Neural progenitor cell (in vitro differentiated cells): ENCODE results near the gene NTM. TPM values are rescaled to one million over a fixed set of nuclear protein-coding genes. Genes with fewer than 3 reads are reported as not detected.

Source experiments
- DNase-seq: peaks from one replicate; pipeline ENCODE4 v3.0.0-alpha.2; 2016; ENCODE audit warnings: low spot score
- H2AFZ ChIP-seq: fragments of 200-600 bp; sonication (generic); replicated peaks from 2 replicates; pipeline ENCODE4 v1.6.1; 2016; ENCODE audit warnings: antibody characterized with exemption
- H3F3A ChIP-seq: fragments of 200-600 bp; sonication (generic); 2 replicates; pipeline ENCODE4 v1.6.1; 2016; ENCODE audit warnings: antibody characterized with exemption, low read depth
- H3K27ac ChIP-seq: fragments of 200-600 bp; sonication (generic); 2 replicates; pipeline ENCODE4 v1.5.1; 2016; ENCODE audit warnings: mild to moderate bottlenecking
- H3K27me3 ChIP-seq: fragments of 200-600 bp; sonication (generic); 2 replicates; pipeline ENCODE4 v1.6.1; 2016; ENCODE audit warnings: mild to moderate bottlenecking, moderate library complexity
- H3K36me3 ChIP-seq: fragments of 200-600 bp; sonication (generic); 2 replicates; pipeline ENCODE4 v1.5.1; 2016
- H3K4me1 ChIP-seq: fragments of 200-600 bp; sonication (generic); 2 replicates; pipeline ENCODE4 v1.6.1; 2016; ENCODE audit warnings: mixed run types
- H3K4me2 ChIP-seq: fragments of 200-600 bp; sonication (generic); 2 replicates; pipeline ENCODE4 v1.6.1; 2016
- H3K4me3 ChIP-seq: fragments of 200-600 bp; sonication (generic); 2 replicates; pipeline ENCODE4 v1.5.1; 2016
- H3K79me2 ChIP-seq: fragments of 200-600 bp; sonication (generic); 2 replicates; pipeline ENCODE4 v1.6.1; 2016; ENCODE audit warnings: low read depth
- H3K9ac ChIP-seq: fragments of 200-600 bp; sonication (generic); 2 replicates; pipeline ENCODE4 v1.6.1; 2016
- H3K9me3 ChIP-seq: fragments of 200-600 bp; sonication (generic); 2 replicates; pipeline ENCODE4 v1.5.1; 2016; ENCODE audit warnings: low read depth
- H4K20me1 ChIP-seq: fragments of 200-600 bp; sonication (generic); 2 replicates; pipeline ENCODE4 v1.6.1; 2016; ENCODE audit warnings: low read depth
- H3K27ac Mint-ChIP-seq: 3 replicates; pipeline ENCODE4 v1.8.0; 2021; ENCODE audit warnings: mixed read lengths
- H3K27me3 Mint-ChIP-seq: 2 replicates; pipeline ENCODE4 v1.8.0; 2022; ENCODE audit warnings: low read depth, mild to moderate bottlenecking, inconsistent platforms, moderate library complexity, mixed read lengths; ENCODE audit not compliant: insufficient read depth
- H3K36me3 Mint-ChIP-seq: 3 replicates; pipeline ENCODE4 v1.8.0; 2021; ENCODE audit warnings: mixed read lengths
- H3K4me1 Mint-ChIP-seq: 3 replicates; pipeline ENCODE4 v1.8.0; 2021; ENCODE audit warnings: mixed read lengths
- H3K4me3 Mint-ChIP-seq: 3 replicates; pipeline ENCODE4 v1.8.0; 2021; ENCODE audit warnings: mild to moderate bottlenecking, moderate library complexity, mixed read lengths
- H3K9me3 Mint-ChIP-seq: 3 replicates; pipeline ENCODE4 v1.8.0; 2020; ENCODE audit warnings: mixed read lengths
- EZH2 ChIP-seq: fragments of 200-600 bp; sonication (generic); IDR thresholded peaks from 2 replicates; pipeline ENCODE4 v1.6.1; 2017; ENCODE audit warnings: antibody characterized with exemption, mild to moderate bottlenecking, moderate library complexity
- EZH2phosphoT487 ChIP-seq: fragments of 200-600 bp; sonication (generic); IDR thresholded peaks from 2 replicates; pipeline ENCODE4 v1.6.1; 2017; ENCODE audit warnings: antibody characterized with exemption
- total RNA-seq: library from RNA; depleted of rRNA; stranded (reverse); fragments of >200 nt; gene quantifications from 2 replicates; pipeline ENCODE4 v1.2.3, GENCODE V29; 2015; ENCODE audit warnings: low replicate concordance
- TF ChIP-seq, protein P1 (sequence below): fragments of 200-600 bp; sonication (generic); IDR thresholded peaks from 2 replicates; pipeline ENCODE4 v1.5.1; 2017; ENCODE audit warnings: antibody characterized with exemption, mild to moderate bottlenecking

The NTM gene
- total RNA-seq, 1 donor from 2014 or later, result 4.3 TPM

DNA sequence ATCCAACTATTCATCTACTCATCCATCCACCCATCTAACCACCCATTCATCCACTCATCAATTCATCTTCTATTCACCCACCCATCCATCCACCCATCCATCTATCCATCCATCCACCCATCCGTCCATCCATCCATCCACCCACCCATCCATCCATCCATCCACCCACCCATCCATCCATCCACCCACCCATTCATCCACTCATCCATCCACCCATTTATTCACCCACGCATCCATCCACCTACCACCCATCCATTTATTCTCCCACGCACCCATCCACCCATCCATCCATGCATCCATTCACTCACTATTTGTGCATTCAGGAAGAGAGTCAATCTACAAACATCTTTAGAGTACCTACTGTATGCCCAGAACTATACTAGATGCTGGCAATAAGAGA, 482.3 kb downstream of the NTM start:
- Histone ChIP-seq H3K4me3 (no peak overlapping the region), H3K9ac (no peak overlapping the region), H2AFZ (no peak overlapping the region), H4K20me1 (peaks cover 5% of the 10 kb centered on the region), H3K36me3 (no peaks in the 10 kb centered on the region), H3K27me3 (peaks cover 8% of the 10 kb centered on the region), H3K27ac (no peak overlapping the region), H3K4me2 (no peak overlapping the region), H3K9me3 (no peaks in the 10 kb centered on the region), H3F3A (peaks cover 10% of the 10 kb centered on the region), H3K4me1 (peaks cover 33% of the 10 kb centered on the region), H3K79me2 (no peaks in the 10 kb centered on the region)
- Mint-ChIP-seq H3K27ac (peak overlapping the region; percentile 14), H3K4me1 (peaks cover 24% of the 10 kb centered on the region), H3K9me3 (no peaks in the 10 kb centered on the region), H3K4me3 (no peak overlapping the region), H3K27me3 (peaks cover 4% of the 10 kb centered on the region), H3K36me3 (no peaks in the 10 kb centered on the region)
- no peak for DNase-seq
- TF ChIP-seq EZH2 (no peak), EZH2phosphoT487 (no peak)
- TF ChIP-seq, protein P1, sequence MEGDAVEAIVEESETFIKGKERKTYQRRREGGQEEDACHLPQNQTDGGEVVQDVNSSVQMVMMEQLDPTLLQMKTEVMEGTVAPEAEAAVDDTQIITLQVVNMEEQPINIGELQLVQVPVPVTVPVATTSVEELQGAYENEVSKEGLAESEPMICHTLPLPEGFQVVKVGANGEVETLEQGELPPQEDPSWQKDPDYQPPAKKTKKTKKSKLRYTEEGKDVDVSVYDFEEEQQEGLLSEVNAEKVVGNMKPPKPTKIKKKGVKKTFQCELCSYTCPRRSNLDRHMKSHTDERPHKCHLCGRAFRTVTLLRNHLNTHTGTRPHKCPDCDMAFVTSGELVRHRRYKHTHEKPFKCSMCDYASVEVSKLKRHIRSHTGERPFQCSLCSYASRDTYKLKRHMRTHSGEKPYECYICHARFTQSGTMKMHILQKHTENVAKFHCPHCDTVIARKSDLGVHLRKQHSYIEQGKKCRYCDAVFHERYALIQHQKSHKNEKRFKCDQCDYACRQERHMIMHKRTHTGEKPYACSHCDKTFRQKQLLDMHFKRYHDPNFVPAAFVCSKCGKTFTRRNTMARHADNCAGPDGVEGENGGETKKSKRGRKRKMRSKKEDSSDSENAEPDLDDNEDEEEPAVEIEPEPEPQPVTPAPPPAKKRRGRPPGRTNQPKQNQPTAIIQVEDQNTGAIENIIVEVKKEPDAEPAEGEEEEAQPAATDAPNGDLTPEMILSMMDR, result no peak

DNA sequence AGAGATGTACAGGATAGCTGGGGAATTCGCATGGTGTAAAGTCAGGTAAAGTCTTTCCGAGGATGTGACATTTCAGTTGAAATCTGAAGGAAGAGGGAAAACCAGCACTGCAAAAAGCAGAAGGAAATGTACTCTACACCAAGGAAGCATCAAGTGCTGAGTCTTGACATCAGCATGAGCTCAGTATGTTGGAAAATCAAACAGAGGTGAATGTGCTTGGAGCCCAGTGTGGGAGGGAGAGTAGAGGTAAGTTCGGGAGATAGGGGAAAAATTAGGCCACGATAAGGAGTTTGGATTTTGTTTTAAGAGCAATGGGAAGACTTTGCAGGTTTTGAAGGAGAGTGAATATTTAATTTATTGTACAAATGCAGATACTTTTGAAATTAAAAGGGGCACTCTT, 484.0 kb downstream of the NTM start:
- no peaks in the 10 kb centered on the region for H3K36me3 Mint-ChIP-seq

DNA sequence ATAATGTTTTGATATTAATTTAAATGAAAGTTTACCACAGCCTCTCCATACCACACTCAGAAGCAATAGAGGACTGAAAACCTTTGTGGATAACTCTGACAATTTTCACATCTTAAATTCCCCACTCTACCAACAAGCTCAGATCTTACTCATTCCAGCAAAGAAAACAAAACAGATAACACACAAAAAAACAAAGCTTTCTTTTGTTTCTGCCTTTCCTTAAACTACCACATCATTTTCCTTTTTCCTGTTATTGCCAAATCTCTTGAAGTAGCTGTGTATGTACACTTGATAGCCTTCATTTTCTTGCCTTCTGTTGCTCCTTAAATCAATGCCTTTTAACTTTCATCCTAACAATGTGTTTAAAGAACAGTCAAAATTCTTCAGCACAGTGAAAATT, 484.9 kb downstream of the NTM start:
- H3K9ac ChIP-seq, result no peak overlapping the region
- H3K36me3 ChIP-seq, result no peaks in the 10 kb centered on the region
- peaks cover 34% of the 10 kb centered on the region for H3K4me1 ChIP-seq
- TF ChIP-seq, protein P1, result no peak
- no peak for TF ChIP-seq EZH2
- no peak for TF ChIP-seq EZH2phosphoT487
- no peak overlapping the region for H2AFZ ChIP-seq
- peaks cover 8% of the 10 kb centered on the region for H3K27me3 ChIP-seq
- Mint-ChIP-seq H3K27ac (no peak overlapping the region), H3K4me1 (peaks cover 19% of the 10 kb centered on the region), H3K9me3 (no peaks in the 10 kb centered on the region), H3K27me3 (peaks cover 5% of the 10 kb centered on the region), H3K36me3 (no peaks in the 10 kb centered on the region), H3K4me3 (no peak overlapping the region)
- H3K4me3 ChIP-seq, result no peak overlapping the region
- H3F3A ChIP-seq, result peaks cover 6% of the 10 kb centered on the region
- no peaks in the 10 kb centered on the region for H3K9me3 ChIP-seq
- no peak overlapping the region for H3K27ac ChIP-seq
- no peak overlapping the region for H3K4me2 ChIP-seq
- peaks cover 5% of the 10 kb centered on the region for H4K20me1 ChIP-seq
- no peaks in the 10 kb centered on the region for H3K79me2 ChIP-seq
- no peak for DNase-seq

More for the DNA sequence above, 484.0 kb downstream of the NTM start:
- Mint-ChIP-seq H3K9me3 (no peaks in the 10 kb centered on the region), H3K4me1 (peaks cover 22% of the 10 kb centered on the region), H3K27me3 (peaks cover 2% of the 10 kb centered on the region), H3K4me3 (no peak overlapping the region), H3K27ac (no peak overlapping the region)
- Histone ChIP-seq H3K27ac (no peak overlapping the region), H3K36me3 (no peaks in the 10 kb centered on the region), H3K79me2 (no peaks in the 10 kb centered on the region), H3K4me1 (peaks cover 40% of the 10 kb centered on the region), H3K27me3 (peaks cover 8% of the 10 kb centered on the region), H3F3A (peaks cover 10% of the 10 kb centered on the region), H3K9ac (no peak overlapping the region), H4K20me1 (peaks cover 5% of the 10 kb centered on the region), H3K4me2 (no peak overlapping the region), H2AFZ (no peak overlapping the region), H3K4me3 (no peak overlapping the region), H3K9me3 (no peaks in the 10 kb centered on the region)
- DNase-seq, result no peak
- TF ChIP-seq EZH2phosphoT487 (no peak), EZH2 (no peak)
- TF ChIP-seq, protein P1, result no peak
